Measurements from ENCODE around the gene CASQ2.

GRCh38 chr1:115783311-115783710 is 14.8 kb upstream of the CASQ2 start:
- TF ChIP-seq MAZ (CRISPR knock-in tag; conservative IDR thresholded peaks at IDR 0.05 in 1 of 2, IDR thresholded peaks at IDR 0.05 in 1 of 2) = no peak
- TF ChIP-seq SAP30 (IDR thresholded peaks at IDR 0.05; ENCODE audit: borderline replicate concordance, insufficient read depth, low read depth, low read length, poor library complexity, severe bottlenecking) = no peak
- no peak for TF ChIP-seq POU5F1 (IDR thresholded peaks at IDR 0.05; ENCODE audit: borderline replicate concordance, low read depth, low read length, partially characterized antibody)
- no peak for TF ChIP-seq GTF3C2 (IDR thresholded peaks at IDR 0.05; ENCODE audit: borderline replicate concordance, extremely low read depth, insufficient read length)
- TF ChIP-seq BCLAF1 (IDR thresholded peaks at IDR 0.05; ENCODE audit: borderline replicate concordance in 1 of 2, control insufficient read depth in 1 of 2, low read depth in 2 of 2, low read length in 1 of 2) = no peak
- TF ChIP-seq BRCA1 (IDR thresholded peaks at IDR 0.05) = no peak
- no peak for TF ChIP-seq BRCA1 (CRISPR knock-in tag; IDR thresholded peaks at IDR 0.05)
- TF ChIP-seq ARHGAP35 (IDR thresholded peaks at IDR 0.05; ENCODE audit: partially characterized antibody) = no peak
- TF ChIP-seq TEAD4 (IDR thresholded peaks at IDR 0.05; ENCODE audit: low read length) = no peak
- no peak for TF ChIP-seq TEAD4 (CRISPR knock-in tag; IDR thresholded peaks at IDR 0.05; ENCODE audit: borderline replicate concordance)
- TF ChIP-seq ARNT (IDR thresholded peaks at IDR 0.05) = no peak
- no peak for TF ChIP-seq HOXB6 (CRISPR knock-in tag; IDR thresholded peaks at IDR 0.05; ENCODE audit: borderline replicate concordance)

All from K562 (cell line).